Sciatic nerve (tissue), 2 donors: ENCODE results near the gene MPC1. TPM values are rescaled to one million over a fixed set of nuclear protein-coding genes. Genes with fewer than 3 reads are reported as not detected.
A peak's percentile ranks its signal among the peaks of the same experiment; 100 is the strongest.
"Not testable (repeated sequence)": the region's sequence is repeated elsewhere in the genome, so short reads cannot be mapped to it uniquely, and the experiment has no call there.

Experiments
- ATAC-seq: fragments of 200-7000 bp; cut with Tn5 transposase; one replicate; pipeline ENCODE4 v1.9.1; 2020; ENCODE audit warnings: mild to moderate bottlenecking, moderate library complexity
- DNase-seq: peaks from one replicate; pipeline ENCODE4 v3.0.0-alpha.2; 2020; ENCODE audit warnings: low spot score
- intact Hi-C: fragments of 100-400 bp; cut with DNase I; formaldehyde crosslinking; loops from one replicate; pipeline ENCODE4 v1.14.2; 2022
- total RNA-seq: library from RNA; stranded (reverse); fragmentation: NEBNext Ultra II Directional; extraction: Animal tissue kit (Norgen Biotek cat#: 25700); gene quantifications from one replicate; pipeline ENCODE4 v1.2.1, GENCODE V29; 2021
- donor health status: DM: no; HTN: no; CAD: no.
- donor health status: DM: no; HTN: no; CAD: no.

The MPC1 gene
- total RNA-seq, 1 donor from 2014 or later: 49.2 TPM

DNA sequence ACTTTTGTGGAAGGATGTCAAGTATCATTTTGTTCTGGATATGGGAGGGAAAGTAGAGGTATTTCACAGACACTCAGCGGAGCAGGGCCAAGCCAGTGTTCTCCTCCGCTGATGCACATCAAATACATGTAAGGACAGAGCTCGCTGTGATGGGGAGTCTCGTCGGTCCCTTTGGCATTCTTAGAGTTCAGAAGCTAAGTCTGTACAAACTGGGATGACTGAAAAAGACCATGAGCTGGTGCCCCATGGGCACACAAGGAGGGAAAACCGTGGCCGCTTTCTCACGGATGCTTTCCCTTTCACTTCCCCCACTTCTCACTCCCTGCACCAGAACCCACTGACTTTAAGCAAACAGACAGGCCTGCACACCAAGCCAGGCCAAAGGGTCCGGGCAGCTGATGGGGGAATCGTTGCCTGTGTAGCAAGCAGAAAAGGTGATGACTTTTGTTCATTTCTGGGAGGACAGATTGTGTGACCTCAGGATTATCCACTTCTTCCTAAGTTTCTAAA is 27.7 kb upstream of the MPC1 start:
- ATAC-seq: no peak
- intact Hi-C loops: no loop called here
- DNase-seq: no peak

- ATAC-seq (no peak), DNase-seq (no peak)
- intact Hi-C loops: no loop called here
These were observed 26.4 kb upstream of the MPC1 start for GRCh38 chr6:166408936-166409755.

DNA sequence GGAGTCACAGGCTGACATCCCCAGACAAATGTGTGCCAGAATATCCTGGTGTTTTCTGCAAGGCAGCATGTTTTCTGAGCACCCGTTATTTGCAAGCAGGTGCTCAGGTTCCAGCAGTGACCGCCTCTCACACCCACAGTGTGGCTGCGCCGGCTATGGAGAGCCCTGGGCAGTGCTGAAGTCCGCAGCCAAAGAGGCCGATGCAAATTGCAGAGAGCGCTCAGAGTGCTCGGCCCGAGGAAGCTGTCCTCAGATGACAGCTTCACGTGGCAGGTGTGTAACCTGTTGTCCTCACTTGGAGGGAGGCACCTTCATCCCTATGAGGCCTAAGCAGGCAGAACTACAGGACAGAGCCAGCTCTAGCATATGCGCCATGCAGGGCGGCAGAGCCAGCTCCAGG is 23.5 kb upstream of the MPC1 start:
- DNase-seq: no peak
- ATAC-seq: no peak
- intact Hi-C loops: no loop called here

GRCh38 chr6:166405386-166405785 is 22.6 kb upstream of the MPC1 start:
- no peak for ATAC-seq
- DNase-seq: no peak
- intact Hi-C loops: no loop called here

GRCh38 chr6:166402582-166403277 is 20.0 kb upstream of the MPC1 start:
- no peak for ATAC-seq
- intact Hi-C loops: loop anchor here (5.0 kb wide), 1 partner anchor 125 kb away; no protein-coding TSS in a partner anchor
- DNase-seq: no peak

- peak; percentile 86 for ATAC-seq
- DNase-seq: peak; percentile 75
- intact Hi-C loops: loop anchor here (5.0 kb wide), 1 partner anchor 123 kb away; no protein-coding TSS in a partner anchor
These were observed 18.0 kb upstream of the MPC1 start for GRCh38 chr6:166400649-166401250.

DNA sequence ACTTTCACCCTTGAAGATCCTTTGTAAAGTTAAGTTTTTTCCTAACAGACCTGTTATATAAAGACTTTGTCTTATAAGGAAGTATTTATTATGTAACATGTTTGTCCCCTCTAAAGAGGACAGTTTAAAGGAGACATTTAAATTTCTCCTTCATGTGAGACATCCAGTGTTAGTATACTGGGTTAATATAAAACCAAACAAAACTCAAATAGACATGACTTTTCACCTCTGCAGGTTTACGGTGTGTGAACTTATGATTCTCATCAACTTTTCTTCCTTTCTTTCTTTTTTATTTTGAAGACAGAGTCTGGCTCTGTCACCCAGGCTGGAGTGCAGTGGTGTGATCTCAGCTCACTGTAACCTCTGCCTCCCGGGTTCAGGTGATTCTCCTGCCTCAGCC is 17.4 kb upstream of the MPC1 start:
- intact Hi-C loops: loop anchor here (5.0 kb wide), 1 partner anchor 123 kb away; no protein-coding TSS in a partner anchor
- DNase-seq: no peak
- no peak for ATAC-seq

DNA sequence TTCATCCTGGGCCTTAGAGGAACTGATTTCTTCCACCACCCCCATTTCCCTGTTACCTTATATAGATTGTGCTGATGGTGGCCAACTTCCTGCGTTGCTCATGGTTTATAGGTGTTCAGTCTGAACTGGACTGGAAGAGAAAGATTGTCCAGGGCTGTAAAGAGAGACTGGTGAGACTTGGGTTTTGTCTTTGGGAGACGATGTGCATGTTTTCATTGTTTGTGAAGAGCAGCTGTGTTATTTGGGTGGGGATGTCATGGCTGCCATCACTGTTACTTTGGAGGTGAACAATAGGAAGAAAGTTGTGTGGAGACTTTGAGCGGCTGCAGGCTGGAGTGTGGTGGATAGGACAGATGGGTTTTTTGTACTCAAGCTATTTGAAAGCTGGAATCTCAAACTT is 15.6 kb upstream of the MPC1 start:
- intact Hi-C loops: no loop called here

GRCh38 chr6:166397849-166398248 is 15.1 kb upstream of the MPC1 start:
- intact Hi-C loops: no loop called here
- no peak for ATAC-seq
- DNase-seq: no peak

More for the DNA sequence above, 15.6 kb upstream of the MPC1 start:
- ATAC-seq (no peak), DNase-seq (no peak)

DNA sequence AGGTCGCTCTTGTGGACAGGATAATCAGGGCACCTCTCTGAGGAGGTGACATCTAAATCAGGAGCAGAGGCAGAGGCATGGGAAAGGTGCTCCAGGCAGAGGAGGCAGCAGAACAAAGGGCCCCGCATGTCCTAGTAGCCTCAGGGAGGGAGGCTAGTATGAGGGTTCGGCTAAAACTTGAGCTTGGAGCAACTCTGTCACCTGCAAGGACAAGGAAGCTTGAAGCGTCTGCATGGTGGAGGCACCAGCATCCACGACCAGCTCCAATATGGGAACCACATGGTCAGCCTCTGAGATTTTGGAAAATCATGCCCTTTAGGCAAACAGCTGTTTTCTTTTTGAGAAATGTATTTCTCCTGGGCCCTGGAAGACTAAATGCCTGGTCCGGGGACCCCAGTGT is 13.0 kb upstream of the MPC1 start:
- no peak for DNase-seq
- ATAC-seq: no peak
- intact Hi-C loops: no loop called here

GRCh38 chr6:166395351-166395750 is 12.6 kb upstream of the MPC1 start:
- ATAC-seq: no peak
- intact Hi-C loops: no loop called here

DNA sequence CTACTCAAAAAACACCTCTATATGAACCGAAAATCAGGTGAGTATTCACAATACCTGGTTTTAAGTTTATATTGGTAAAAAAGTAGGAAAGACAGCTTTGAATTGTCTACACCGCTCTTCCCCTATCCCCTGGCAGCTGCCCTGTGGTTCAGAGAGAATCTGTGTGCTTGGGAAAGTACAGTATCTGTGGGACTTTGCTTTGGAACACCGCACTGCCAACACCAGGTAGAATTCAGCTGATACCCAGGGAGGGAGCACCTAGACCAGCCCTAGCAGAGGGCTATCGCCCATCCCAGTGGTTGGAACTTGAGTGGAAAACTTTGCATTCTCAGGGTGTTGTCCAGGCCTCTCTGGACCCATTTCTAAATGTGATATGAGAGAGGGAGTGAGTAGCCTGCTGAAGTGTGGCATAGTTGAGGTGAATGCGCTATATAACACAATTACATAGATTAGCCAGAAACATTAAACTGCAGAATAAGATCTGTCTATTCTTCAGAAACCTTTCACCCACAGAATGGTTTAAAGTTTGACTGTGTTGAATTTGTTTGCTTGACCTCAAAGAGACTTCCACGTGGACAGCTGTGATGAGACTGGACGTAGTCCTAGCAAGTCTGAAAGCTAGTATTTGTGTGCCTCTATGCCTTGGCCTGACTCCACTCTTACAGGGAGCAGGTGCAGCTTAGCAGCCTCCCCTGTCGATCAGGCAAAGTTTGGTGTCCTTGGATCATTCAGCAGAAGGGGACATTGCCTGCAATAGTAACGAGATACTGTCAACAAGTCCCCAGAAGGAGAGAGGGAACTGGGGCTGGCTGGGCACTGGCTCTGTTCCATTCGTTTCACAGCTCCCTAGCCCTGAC is 11.5 kb upstream of the MPC1 start:
- intact Hi-C loops: no loop called here
- no peak for ATAC-seq

More at GRCh38 chr6:166395351-166395750, 12.6 kb upstream of the MPC1 start:
- no peak for DNase-seq

GRCh38 chr6:166393535-166393823 is 10.7 kb upstream of the MPC1 start:
- ATAC-seq: no peak
- intact Hi-C loops: no loop called here
- DNase-seq: no peak

More for the DNA sequence above, 11.5 kb upstream of the MPC1 start:
- DNase-seq: no peak

- DNase-seq, ATAC-seq, intact Hi-C loops: not testable (repeated sequence)
These were observed 10.2 kb upstream of the MPC1 start for GRCh38 chr6:166392755-166393534.

GRCh38 chr6:166389119-166389518 is 6.4 kb upstream of the MPC1 start:
- no peak for DNase-seq
- intact Hi-C loops: no loop called here
- ATAC-seq: no peak

GRCh38 chr6:166388290-166389004 is 5.7 kb upstream of the MPC1 start:
- intact Hi-C loops: no loop called here
- DNase-seq (no peak), ATAC-seq (no peak)

DNA sequence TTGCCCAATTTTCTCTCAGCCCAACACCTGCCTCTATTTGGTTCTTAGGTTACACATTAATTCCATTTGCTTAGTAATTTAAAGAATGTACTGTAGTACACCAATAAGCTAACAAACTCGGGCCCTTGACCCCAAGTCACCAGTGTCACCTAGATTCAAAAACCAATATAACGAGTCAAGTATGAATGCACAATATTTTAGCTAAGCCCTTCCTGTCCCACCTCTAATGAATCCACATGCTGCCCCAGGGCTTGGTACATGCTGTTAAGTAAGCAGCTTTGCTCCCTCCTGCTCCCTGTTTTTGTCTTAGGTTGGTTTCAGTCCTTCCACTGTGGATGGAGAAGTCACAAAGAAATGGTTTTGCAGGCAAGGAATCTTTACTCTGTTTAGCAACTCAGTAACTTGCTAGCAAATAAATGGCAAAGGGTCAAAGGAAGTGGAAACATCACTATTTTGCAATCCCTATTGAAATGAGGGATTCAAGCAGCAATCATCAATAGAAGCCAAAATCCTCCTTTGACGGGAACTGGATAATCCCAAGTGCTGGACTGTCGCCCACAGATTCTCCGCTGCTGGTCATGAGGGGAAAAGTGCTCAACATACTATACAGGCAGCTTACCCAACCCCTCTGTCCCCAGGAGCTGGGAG is 5.0 kb upstream of the MPC1 start:
- ATAC-seq (no peak), DNase-seq (no peak)
- intact Hi-C loops: no loop called here
